Stomach (tissue), 9 donors: Measurements from ENCODE around the gene EEFSEC. TPM values are rescaled to one million over a fixed set of nuclear protein-coding genes. Genes with fewer than 3 reads are reported as not detected.

Source experiments
- DNase-seq, 2 donors: peaks; one replicate each; pipeline versions ENCODE4 v3.0.0 to v3.0.0-alpha.2; 2013 to 2019
- H3K27ac ChIP-seq, 5 donors: fragments of 200-600 bp in 4 of 5; sonication (generic) in 4 of 5; one replicate each; pipeline ENCODE4 v1.5.1; 2013 to 2019; ENCODE audit warnings: mild to moderate bottlenecking in 1 of 5, moderate library complexity in 1 of 5
- H3K27me3 ChIP-seq, 3 donors: fragments of 200-600 bp; sonication (generic); one replicate each; pipeline ENCODE4 v1.5.1; 2017 to 2019; ENCODE audit warnings: mixed run types in 1 of 3
- H3K36me3 ChIP-seq, 4 donors: fragments of 200-600 bp; sonication (generic); 1 replicate in 3 of 4; 2 replicates in 1 of 4; pipeline ENCODE4 v1.5.1; 2016 to 2019
- H3K4me1 ChIP-seq, 4 donors: fragments of 200-600 bp; sonication (generic); one replicate each; pipeline ENCODE4 v1.5.1; 2016 to 2019
- H3K4me3 ChIP-seq, 4 donors: fragments of 200-600 bp; sonication (generic) in 3 of 4; one replicate each; pipeline ENCODE4 v1.5.1; 2016 to 2019; ENCODE audit warnings: mild to moderate bottlenecking in 1 of 4
- H3K9me3 ChIP-seq, 4 donors: fragments of 200-600 bp; sonication (generic); one replicate each; pipeline ENCODE4 v1.5.1; 2016 to 2019
- EP300 ChIP-seq: sonication (generic); formaldehyde crosslinking; IDR thresholded peaks from one replicate; pipeline ENCODE4 v1.6.1; 2017; ENCODE audit warnings: antibody characterized with exemption
- POLR2A ChIP-seq, 4 donors: fragments of 450-650 bp; IDR thresholded peaks; one replicate each; pipeline ENCODE4 v1.6.1; 2016; ENCODE audit warnings: antibody characterized with exemption in 4 of 4, control low read depth in 2 of 4, mild to moderate bottlenecking in 1 of 4, moderate library complexity in 1 of 4
- POLR2AphosphoS5 ChIP-seq, 3 donors: sonication (generic); formaldehyde crosslinking; IDR thresholded peaks; one replicate each; pipeline ENCODE4 v1.6.1; 2016; ENCODE audit warnings: antibody characterized with exemption in 3 of 3
- WGBS, 5 donors: extraction: QIAGEN DNeasy Blood & Tissue Kit in 3 of 5; methylation state at CpG; one replicate each; pipeline versions ENCODE4 v1.1.5 to v1.1.7; 2013 to 2018; 5-methylcytosine and 5-hydroxymethylcytosine counted together
- intact Hi-C: fragments of 100-400 bp; cut with DNase I; formaldehyde crosslinking; loops from one replicate; pipeline ENCODE4 v1.15.1; 2023; ENCODE audit warnings: low total_unique reads
- polyA plus RNA-seq, 3 donors: library from polyadenylated mRNA; stranded (reverse); fragments of 200-250 nt; gene quantifications; one replicate each; pipeline ENCODE4 v1.2.3, GENCODE V29; 2013
- total RNA-seq, 5 donors: library from RNA; depleted of rRNA; stranded (reverse); fragments of >200 nt; gene quantifications; one replicate each; pipeline versions ENCODE4 v1.1.0 to v1.2.3, GENCODE V29; 2014 to 2016
- TF ChIP-seq, protein P1 (sequence below), 7 experiments: fragments of 450-650 bp in 4 of 7; fragments of 200-600 bp in 3 of 7; sonication (generic) in 3 of 7; IDR thresholded peaks; one replicate each; pipeline ENCODE4 v1.5.1; 2016 to 2019; ENCODE audit warnings: antibody characterized with exemption in 7 of 7, control low read depth in 2 of 7, mild to moderate bottlenecking in 1 of 7
- donor health status: healthy with polysubstance abuse.
- donor health status: Bipolar disorder and iron deficiency.
- donor health status: healthy.

Gene EEFSEC
- total and polyA plus RNA-seq, 8 donors: 5.0 to 39.1 (median 13.2) TPM

DNA sequence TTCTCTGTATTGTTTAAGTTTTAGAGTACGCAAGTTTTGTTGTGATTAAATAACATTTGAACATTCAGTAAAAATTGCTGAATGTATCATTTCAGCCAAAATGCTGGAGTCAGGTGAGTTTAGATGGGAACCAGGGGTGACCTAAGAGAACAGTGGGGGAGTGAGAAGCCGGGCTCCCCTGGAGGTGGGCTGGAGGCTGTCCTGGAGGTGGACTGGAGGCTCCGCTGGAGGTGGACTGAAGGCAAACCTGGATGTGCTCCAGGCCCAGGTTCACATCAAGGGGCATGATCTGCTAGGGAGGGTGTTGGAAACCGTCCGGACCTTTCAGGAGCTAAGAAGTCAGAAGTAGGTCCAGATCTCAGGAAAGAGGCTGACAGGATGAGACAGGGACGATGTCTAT is 289.7 kb downstream of the EEFSEC start:
- no peaks in the 10 kb centered on the region for H3K36me3 ChIP-seq
- no peaks in the 10 kb centered on the region for H3K4me1 ChIP-seq
- H3K4me3 ChIP-seq: no peak overlapping the region
- WGBS, 5 donors: 89 to 94% (median 90%) methylated on average over 6 of the region's 6 CpGs
- DNase-seq: no peak
- TF ChIP-seq, protein P1, sequence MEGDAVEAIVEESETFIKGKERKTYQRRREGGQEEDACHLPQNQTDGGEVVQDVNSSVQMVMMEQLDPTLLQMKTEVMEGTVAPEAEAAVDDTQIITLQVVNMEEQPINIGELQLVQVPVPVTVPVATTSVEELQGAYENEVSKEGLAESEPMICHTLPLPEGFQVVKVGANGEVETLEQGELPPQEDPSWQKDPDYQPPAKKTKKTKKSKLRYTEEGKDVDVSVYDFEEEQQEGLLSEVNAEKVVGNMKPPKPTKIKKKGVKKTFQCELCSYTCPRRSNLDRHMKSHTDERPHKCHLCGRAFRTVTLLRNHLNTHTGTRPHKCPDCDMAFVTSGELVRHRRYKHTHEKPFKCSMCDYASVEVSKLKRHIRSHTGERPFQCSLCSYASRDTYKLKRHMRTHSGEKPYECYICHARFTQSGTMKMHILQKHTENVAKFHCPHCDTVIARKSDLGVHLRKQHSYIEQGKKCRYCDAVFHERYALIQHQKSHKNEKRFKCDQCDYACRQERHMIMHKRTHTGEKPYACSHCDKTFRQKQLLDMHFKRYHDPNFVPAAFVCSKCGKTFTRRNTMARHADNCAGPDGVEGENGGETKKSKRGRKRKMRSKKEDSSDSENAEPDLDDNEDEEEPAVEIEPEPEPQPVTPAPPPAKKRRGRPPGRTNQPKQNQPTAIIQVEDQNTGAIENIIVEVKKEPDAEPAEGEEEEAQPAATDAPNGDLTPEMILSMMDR (IDR thresholded peaks at IDR 0.05): no peak
- TF ChIP-seq POLR2A (IDR thresholded peaks at IDR 0.05): no peak
- H3K27me3 ChIP-seq: peaks cover 0 to 22% (median 0%) of the 10 kb centered on the region in 3 donors
- intact Hi-C loops: no loop called here
- no peaks in the 10 kb centered on the region for H3K9me3 ChIP-seq
- no peak overlapping the region for H3K27ac ChIP-seq

DNA sequence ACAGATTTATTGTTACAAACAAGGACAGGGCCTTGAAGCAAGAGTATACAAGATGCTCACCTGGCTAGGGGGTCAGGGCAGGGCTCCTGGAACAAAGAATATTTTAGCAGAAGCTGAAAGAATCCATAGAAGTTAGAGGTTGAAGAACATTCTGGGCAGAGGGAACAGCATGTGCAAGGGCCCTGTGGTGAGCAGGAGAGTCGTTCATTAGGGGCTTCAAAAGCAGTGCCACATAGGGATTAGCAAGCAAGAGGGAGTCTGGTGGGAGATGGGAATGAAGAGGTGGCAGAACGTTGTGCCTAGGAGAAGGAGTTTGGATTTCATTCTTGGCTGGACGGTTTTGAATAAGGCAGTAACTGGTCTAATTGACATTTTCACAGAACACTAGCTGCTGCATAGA is 290.5 kb downstream of the EEFSEC start:
- Histone ChIP-seq H3K27ac (no peak overlapping the region), H3K9me3 (no peaks in the 10 kb centered on the region), H3K4me1 (no peaks in the 10 kb centered on the region), H3K36me3 (no peaks in the 10 kb centered on the region), H3K27me3 (peaks cover 0 to 14% (median 0%) of the 10 kb centered on the region in 3 donors), H3K4me3 (no peak overlapping the region)
- TF ChIP-seq, protein P1 (IDR thresholded peaks at IDR 0.05): no peak
- TF ChIP-seq POLR2AphosphoS5 (IDR thresholded peaks at IDR 0.05): no peak
- TF ChIP-seq POLR2A (IDR thresholded peaks at IDR 0.05): no peak
- no peak for TF ChIP-seq EP300
- no peak for DNase-seq
- 51 to 66% (median 58%) methylated on average over 3 of the region's 3 CpGs for WGBS, 5 donors
- intact Hi-C loops: no loop called here

DNA sequence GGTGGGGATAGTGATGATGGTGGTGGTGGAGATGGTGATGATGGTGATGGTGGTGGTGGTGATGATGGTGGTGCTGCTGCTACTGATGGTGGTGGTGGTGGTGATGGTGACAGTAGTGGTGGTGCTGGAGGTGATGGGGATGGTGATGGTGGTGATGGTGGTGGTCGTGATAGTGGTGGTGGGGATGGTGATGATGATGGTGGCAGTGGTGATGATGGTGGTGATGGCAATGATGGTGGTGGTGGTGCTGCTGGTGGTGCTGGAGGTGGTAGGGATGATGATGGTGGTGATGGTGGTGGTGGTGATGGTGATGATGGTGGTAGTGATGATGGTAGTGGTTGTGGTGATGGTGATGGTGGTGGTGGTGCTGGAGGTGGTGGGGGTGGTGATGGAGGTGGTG is 292.1 kb downstream of the EEFSEC start:
- WGBS, 5 donors: 68 to 88% (median 79%) methylated on average over 1 of the region's 1 CpG
- H3K27ac ChIP-seq: no peak overlapping the region
- no peaks in the 10 kb centered on the region for H3K9me3 ChIP-seq
- TF ChIP-seq EP300 (no peak), POLR2A (IDR thresholded peaks at IDR 0.05) (no peak), POLR2AphosphoS5 (IDR thresholded peaks at IDR 0.05) (no peak)
- TF ChIP-seq, protein P1 (IDR thresholded peaks at IDR 0.05): no peak
- H3K4me1 ChIP-seq: no peaks in the 10 kb centered on the region
- H3K4me3 ChIP-seq: no peak overlapping the region
- DNase-seq: no peak
- no peaks in the 10 kb centered on the region for H3K36me3 ChIP-seq
- intact Hi-C loops: no loop called here
- H3K27me3 ChIP-seq: peaks cover 0 to 4% (median 0%) of the 10 kb centered on the region in 3 donors

DNA sequence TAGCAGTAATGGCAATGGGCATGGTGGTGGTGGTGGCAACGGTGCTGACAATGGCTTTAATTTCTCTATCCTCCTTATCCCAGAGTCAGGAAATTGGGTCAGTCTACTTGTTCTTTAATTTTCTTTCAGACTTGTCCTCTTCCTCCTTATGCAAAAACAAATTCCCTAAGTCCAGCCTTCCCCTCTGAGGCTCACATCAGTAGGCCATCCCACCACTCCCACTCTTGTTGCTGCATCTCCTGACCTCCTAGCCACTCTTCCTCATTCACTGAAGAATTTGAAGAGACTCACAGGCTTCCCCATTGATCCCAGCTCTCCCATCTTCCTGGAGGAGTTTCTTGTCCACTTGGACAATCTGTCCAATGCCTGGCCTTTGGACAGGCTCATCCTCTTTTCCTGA is 293.5 kb downstream of the EEFSEC start:
- Histone ChIP-seq H3K9me3 (no peaks in the 10 kb centered on the region), H3K27ac (no peak overlapping the region), H3K27me3 (peaks cover 0 to 6% (median 0%) of the 10 kb centered on the region in 3 donors), H3K4me3 (no peak overlapping the region), H3K36me3 (no peaks in the 10 kb centered on the region), H3K4me1 (no peaks in the 10 kb centered on the region)
- no peak for DNase-seq
- intact Hi-C loops: no loop called here
- TF ChIP-seq POLR2AphosphoS5 (IDR thresholded peaks at IDR 0.05): no peak
- no peak for TF ChIP-seq POLR2A (IDR thresholded peaks at IDR 0.05)
- TF ChIP-seq, protein P1 (IDR thresholded peaks at IDR 0.05): no peak
- no peak for TF ChIP-seq EP300
- 77 to 94% (median 87%) methylated on average over 1 of the region's 1 CpG for whole genome bisulfite sequencing, 5 donors
